Activated T-cell treated with anti-CD3 and anti-CD28 coated beads for 48 hours (primary cell): ENCODE results near the gene TSHZ1.

Experiments
- DNase-seq: peaks from one replicate; pipeline ENCODE4 v3.0.0-alpha.2; 2020; ENCODE audit warnings: low read depth

Gene TSHZ1

DNA sequence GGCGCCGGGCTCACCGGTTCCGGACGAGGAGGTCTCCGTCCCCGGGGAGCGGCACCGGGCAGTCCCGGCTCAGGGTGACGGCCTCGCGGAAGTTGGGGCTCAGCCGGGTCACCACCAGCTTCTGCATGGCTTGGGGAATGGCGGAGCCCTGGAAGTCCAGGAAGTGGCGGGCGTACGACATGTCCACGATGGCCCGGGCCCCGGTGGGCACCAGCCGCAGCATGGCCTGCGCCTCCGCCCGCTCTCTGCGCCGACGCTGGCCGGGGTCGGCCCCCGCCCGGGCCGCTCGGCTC lies 1.8 kb upstream of the TSHZ1 start:
- no peak for DNase-seq

DNA sequence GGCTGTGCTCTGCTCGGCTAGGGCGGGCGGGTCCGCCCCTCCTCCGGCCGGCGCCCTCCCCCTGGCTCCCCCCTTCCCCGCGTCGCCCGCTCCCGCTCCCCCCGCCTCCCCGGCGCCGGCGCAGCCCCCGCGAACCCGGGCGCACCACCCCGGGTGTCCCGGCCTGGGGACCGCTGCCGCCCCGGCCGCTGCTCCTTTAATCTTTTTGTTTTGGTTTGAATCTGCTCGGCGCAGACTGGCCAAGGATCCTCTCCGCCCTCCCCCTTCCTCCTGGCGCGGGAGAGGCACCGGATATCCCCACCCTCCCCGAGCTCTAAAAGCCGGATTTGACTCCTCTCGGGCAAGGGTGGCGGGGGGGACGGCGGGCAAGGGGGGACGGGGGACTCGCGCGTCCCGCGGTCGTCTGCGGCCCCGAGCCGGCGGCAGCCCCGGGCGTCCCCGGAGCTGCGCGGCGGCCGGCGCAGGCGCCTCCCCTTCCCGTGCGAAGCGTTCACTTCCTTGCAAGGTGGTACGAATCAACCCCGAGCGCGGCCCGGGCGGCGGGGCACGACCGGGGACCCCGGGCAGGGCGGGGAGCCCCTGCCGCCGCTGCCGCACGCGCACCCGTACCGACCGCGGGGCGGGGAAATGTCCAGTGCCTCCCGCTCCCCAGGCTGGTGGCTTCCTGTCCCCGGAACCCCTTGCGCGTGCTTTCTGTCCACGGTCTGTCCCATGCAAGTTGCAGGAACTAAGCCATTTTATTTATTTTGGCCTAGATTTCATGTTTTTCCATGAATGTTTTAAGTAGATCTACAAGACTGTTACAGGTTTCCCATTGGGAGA lies 1.3 kb upstream of the TSHZ1 start, which contains the start of gene PTGR3:
PTGR3 (minus strand) TSS at position 11 of the 822 bp plus-strand sequence. CDS start 81 bp downstream, outside the sequence.
- peak; percentile 73 for DNase-seq

DNA sequence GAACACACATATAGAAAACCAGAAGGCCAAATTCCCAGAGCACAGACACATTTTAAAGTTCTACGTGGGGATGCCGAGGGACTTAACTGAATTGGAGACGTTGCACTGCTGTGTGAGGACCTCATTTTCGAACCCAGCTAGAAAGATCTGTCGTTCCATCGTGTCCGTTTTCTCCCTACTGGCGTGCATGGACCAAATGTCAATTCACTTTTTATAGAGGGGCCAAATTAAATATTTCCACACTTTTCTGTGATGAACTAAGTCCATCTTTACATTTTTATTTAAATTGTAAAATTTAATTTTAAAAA lies 692 bp upstream of the TSHZ1 start:
- no peak for DNase-seq

DNA sequence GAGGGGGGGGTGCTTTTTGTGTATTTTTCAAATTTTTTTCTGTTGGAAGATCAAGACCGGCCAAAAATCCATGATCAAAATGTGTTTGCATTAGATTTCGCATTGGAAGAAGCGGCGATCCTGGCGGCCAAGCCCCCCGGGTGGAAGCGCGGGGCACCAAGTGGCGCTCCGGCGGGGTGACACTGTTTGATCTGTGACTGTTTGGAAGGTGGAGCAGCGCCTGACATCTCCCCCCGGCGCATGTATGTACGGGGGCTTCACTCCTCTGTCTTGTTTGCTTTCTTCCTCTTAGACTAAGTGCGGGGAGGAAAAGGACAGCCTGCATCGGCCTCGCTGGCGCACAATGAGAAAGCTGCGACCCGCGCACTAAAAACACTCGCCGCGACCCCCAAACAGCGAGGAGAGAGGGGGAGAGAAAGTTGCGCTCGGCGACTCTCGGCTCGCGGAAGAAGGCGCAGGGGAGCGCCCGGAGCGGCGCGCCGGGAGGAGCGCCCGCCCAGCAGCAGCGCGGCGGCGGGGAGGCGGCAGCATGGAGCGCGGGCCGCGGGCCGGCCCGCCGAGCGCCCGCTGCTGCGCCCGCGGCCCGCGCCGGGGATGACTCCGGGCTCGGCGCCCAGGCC lies 515 bp downstream of the TSHZ1 start:
- no peak for DNase-seq

DNA sequence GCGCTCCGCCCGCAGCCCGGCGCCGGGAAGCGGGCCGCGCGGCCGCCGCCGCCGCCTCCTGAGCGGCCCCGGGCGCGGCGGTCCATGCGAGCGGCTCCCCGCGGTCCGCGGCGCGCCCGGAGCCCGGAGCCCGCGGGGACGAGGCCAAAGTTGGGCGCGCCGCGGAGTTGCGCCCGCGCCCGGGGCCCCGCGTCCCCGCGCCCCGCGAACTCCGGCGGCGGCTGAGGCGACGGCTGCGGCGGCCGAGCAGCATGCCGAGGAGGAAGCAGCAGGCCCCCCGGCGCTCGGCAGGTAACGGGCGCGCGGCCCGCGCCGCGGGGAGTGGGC lies 992 bp downstream of the TSHZ1 start:
- DNase-seq = no peak

DNA sequence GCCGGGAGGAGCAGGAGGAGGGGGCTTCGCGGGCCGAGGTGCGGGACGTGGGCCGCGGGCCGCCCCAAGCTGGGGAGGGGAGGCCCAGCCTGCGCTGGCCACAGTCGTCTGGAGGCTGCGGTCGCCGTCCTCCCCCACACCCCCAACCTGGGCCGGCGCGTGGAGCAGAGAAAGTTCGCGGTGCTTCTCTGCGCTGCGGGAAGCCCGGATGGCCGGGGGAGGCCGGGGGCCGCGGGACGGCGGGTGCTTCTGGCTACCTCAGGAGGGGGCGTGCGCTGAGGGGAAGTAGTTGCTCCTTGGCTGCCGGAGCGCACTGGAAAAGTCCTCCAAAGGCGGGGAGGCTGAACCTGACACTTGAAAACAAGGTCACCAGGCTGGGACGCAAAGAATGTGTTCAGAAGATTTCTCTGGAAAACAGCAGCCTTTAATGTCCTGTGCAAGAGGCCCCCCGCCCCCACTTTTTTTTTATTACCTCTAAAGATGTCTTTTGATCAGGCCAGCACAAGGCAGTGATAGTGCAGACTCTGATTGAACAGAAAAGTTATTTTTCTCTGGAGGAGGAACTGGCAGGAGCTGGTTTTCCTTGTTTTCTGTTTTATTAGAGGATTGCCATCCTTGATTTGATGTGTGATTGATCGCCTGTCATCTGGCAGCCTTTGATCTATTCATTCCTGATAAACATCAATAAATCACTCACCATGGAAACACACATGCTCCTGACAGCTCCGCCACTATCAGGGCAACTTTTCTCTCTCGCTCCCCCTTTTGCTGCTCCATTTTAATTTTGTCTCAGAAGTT lies 1.6 kb downstream of the TSHZ1 start:
- no peak for DNase-seq

DNA sequence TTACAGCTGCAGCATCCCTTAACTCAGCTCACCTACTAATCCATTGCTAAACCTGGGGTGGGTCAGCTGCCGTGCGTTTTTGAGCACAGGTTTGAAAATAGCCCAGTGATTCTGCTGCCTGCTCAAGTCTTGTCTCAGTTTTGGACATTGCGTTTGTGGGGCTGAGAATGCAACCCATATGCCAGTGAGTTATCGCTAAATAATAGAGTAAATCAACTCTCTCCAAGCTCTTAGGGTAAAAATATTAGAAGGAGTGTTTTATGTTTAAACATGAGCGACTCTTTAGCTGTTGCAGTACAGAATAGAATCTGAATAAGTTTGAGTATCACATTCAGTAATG lies 2.1 kb downstream of the TSHZ1 start:
- no peak for DNase-seq

DNA sequence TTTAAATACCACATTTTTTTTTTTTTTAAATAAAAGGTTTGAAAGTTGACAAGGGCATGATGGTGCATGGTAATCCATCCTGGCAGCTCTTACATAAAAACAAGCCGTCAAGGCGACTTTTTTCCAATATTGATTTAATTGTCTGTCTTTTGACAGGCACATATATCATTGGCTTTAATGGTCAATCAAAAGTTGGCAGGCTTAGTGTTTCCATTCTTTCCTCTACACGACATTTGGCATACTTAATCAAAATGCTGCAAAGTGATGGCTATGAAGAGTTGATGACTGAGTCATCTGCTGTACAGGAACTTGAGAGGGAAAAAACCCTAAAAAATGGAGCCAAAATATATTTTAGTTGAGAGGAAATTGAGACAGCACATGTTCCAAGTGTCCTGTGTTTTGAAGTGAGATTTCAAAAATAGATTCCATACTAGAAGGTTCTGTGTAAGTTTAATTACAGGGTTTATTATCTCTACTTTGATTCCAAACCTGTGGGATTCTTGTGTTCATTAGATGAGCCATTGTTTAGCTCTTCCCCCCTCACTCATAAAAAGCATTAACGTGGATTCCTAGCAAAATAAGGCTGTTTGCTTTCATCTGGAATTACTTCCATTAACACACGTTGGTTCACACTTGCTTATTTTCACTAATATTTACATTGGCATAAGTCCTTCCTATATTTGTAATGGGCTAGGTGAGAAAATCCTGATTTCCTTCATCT lies 3.2 kb downstream of the TSHZ1 start:
- no peak for DNase-seq

DNA sequence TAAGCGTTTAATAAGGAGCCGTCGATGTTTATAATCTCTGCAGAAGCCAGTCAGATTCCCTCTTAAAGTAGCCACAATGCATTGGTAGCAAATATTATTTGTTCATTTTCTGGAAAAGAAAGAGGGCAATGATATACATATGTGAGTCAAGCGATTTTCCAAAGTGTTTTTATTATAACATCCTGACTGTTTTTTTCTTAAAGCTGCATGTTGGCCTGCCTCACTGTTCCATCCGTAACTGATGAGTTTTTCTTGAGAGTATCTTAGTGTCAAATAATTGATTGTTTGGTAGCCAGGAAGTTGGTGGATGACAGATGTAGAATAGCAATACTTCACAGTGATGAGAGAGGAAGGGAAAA lies 3.7 kb downstream of the TSHZ1 start:
- no peak for DNase-seq

DNA sequence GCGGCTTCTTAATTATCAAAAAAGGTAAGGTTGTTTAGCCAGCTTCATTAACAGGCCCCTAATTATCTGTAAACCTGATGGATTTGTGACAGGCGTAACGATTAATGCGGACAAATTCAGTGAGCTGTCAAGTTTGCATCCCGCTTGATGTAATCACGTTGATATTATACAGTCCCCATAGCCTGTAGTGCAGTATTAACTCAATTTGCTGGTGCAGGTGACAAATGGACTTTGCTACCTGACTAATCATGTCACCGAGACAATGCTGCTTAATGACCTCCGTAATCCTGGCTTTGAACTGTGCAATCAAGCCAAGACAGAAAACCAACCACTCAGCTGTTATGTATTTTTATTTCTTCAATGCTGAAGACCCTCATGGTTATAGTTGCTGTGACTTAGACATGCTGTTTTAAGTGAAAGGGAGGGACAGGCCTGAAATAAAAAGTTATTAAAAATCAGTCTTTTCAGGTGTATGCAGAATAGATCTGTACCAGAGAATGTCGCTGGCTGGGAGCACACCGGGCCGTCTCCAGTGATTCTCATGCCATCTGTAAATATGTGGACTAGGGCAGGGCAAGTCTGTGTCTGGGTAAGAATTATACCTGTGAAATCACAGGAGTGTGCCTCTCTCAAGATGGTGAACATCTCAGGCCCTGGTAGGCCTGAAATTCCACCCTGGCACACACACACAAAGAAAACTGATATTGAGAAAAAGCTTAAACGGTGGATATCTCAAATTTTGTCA lies 4.3 kb downstream of the TSHZ1 start:
- DNase-seq = no peak

DNA sequence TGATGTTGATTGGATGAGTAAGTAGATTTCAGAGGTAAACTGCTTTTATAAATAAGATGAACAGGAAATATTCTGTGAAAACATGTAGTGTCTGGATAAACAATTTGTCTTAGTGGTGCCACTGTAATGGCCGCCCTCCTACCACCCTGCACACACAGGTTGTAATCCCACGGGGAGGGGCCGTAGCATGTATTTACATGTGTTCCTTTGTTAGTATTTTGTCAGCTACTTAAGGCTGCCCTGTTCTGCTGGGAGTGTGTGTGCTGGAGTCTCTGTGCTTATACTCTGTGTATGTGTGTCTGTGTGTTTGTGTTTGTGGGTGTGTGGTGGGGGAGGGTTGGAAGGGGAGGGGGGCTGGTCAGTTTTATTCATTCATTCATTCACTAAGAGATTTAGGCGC lies 5.1 kb downstream of the TSHZ1 start:
- no peak for DNase-seq

DNA sequence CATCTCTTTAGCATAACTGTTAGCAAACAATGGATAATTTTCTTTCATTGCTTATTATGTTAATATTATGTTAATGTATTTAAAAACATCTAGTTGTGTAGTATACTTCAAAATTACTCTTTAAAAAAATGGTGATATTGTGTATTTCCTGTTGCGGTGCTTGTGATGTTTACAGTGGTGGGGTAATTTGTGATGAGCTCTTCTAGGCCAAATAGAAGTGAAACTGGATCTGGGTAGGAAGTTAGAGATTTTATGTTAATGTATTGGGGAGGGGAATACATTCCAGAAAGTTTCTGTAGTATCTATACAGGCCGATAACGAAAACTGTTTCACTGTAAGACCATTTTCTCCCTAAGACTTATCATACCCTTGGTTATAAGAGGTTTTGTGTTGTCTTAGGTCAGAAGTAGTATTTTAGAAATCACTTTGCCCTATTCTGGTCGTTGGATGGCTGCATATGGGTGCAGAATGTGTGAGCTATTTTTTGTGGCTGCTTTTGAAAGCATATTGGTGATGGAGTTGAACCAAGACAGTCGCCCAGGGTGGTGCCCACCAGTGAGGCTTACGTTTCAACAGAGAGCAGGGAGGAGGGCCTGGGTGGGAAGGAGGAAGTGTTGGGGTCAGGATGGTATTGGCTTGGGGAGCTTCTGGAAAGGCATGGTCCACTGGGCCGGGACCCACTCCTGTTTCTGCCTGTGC lies 5.8 kb downstream of the TSHZ1 start:
- DNase-seq = no peak

DNA sequence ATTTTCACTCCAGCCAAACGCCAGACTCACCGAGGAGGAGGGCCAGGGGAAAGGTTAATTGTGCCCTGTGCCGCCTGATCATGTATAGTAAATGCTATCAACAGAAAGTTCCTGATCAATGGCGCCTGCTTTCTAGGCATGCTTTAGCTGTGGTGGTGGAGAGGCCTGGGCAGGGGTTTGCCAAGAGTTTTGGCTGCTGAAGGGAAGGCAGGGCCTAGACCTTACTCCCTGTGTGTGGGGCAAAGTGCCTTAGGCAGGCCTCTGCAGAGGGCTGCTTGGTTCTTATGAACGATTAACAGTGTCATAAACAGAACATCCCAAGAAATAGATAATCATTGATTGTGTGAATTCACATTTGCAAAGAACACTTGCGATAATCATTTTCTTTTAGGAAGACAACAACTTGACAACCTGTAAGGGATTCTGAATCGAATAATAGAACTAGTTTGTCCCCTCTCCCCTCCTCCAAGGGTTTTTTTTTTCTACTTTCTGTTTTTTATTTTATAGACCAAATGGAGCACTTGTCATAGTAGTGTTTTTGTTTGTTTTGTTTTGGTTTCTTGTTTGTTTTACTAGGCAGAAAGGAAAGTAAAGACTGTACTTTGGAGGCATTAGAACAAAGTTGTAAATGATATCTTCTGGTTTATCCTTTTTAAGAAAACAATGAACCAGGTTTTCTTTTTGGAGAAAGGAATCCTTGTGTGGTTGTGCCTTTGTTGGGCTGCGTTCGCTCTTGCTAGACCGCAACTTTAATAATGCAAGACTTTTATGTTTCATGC lies 6.5 kb downstream of the TSHZ1 start:
- DNase-seq = no peak

DNA sequence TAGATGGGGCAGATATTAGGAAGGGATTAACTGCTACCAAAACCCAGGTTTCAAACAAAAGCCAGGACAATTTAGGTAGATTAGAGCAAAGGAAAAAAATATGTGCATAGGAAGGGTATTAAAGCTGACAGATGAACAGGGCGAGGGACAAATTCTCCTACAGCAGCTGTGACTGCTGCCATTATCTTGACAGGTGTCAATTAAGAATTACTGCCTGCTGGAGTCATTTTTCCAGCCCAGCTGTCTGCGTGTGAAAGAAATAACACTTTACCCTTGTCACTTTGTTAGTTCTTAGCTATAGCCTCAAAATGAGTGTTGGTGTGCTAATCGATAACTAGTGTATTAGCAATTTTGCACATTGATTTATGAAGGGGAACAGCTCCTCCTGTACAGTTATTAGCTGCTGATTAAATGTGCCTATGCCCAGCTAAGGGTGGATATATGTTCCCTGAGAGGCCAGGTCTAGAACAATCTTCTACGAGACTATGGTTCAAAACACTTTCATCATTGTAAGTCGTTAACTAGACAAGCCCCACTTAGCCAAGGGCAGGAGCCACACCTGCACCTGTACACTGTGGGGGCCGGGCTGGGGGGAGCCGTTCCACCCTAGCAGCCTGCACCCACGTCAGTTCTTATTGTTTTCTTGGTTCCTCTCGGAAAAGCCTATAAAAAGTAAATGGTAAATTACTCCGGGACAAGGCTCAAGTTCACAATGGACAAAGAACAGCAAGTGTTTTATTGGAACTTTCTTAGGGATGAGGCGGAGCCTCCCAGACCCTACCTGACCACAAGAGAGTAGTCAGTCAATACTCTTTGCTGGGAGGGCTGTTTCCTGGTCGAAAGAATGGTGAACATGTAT lies 7.7 kb downstream of the TSHZ1 start:
- DNase-seq = no peak

DNA sequence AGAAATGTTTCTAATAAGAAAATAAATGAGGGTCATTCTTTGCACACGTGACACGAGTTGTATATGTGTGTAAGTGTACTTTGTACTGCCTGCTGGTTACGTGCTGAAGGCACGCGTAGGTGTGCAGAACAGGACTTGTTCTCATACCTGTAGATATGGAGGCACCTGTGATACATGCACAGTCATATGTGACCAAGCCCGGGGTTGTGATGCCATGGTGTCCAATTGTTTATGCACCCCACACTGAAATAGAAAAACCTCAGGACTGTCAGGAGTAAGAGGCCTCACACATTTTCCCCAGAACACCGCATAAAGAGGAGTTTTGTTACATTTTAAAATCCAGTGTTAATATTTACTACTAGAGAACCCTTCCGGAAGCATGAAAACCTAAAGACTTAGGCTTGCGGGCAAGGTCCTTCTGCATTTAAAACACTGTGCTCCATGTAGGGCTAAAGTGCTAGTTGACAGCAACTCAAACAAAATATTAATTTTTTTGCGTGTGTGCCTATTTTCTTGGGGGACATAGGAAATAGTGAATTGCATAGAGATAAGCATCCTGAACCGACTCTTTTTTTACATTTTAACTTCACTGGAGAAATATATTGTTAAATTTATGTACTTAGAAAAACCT lies 9.3 kb downstream of the TSHZ1 start:
- no peak for DNase-seq

DNA sequence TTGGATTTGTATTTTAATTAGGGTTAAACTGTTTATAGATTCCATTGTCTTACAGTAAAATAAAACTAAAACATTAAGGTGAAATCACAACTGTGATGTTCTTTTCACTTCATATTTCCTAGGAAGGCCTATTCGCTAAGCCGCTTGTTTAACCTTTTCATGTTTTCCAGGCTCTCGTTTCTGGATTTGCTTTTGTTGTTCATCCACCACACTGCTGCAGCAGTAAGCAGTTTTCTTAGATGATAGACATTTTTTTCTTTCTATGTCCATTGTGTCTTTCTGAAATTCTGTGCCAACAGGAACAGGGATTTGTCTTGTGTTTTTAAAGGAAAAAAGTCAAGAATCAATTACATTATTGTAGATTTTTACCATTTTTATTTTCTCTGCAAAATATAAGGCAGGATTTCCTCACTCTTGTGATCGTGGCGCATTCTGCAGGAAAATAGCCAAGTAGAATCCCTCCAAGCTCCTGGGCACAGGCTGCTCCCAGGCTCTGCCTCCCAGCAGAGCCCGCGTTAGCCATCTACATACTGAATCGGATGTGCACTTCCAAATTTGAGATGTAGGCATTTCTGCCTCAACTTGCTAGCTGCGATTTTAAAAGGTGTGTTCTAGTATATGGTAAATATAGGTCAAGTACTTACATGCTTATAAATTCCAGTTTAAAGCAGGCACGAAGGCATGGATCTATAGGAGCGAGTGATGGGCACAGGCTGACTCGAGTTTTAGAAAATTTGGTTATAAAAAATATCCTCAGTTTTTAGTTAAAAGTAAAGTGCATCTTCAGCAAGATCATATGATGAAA lies 10.2 kb downstream of the TSHZ1 start:
- DNase-seq = no peak

DNA sequence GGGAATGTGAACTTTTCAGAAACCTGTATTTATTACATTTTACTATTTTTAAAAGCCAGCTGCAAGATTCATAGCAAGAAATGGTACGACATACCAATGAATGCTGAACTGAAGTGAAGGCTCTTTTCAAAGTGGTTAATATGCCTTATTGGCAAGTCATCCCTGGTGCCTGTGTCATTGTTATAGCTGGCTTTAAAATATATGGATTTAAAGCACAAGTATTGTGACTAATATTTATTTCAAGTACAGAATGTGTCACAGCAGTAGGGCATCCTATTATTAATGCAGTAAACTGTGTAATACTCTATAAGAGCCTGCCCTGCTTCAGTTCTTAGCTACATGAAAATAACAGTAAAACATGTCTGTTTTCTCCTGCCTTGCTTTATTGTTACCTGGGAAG lies 10.8 kb downstream of the TSHZ1 start:
- no peak for DNase-seq

DNA sequence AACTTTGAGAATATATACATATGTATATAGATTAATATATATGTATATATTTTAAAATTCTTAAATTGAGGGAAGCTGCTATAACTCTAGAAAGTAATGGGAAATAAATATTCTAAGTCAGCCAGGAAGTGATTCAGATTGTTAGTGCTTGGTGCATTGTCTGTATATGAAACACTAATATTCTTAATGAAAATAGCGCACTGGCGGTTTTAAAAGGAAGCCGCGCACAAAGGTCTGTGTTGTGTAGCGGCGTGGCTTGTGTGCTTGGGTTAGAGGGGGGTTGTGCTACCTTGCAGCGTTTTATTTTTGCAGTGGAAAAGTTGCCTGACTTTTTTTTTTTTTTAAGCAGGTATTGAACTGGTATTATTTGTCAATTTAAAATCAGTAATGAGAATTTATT lies 11.3 kb downstream of the TSHZ1 start:
- no peak for DNase-seq

DNA sequence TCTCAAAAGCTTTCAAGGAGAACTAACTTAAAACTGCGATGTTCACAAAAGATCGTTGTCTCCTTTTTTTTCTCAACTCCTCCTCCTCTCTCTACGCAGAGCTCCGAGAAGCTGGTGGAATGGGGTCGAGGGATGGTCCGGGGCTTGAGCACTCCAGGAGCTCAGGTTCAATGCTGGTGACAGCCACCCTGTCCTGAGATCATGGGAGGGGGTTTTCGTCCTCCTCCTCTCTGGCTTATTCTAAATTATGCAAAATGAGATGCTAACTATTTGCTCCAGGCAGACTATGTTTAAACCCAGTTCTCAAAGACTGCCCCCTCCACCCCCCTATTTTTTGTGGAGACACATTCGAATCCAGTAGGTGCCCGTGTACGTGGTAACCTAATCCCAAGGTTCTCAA lies 11.8 kb downstream of the TSHZ1 start:
- no peak for DNase-seq
